Ectodermal cell (in vitro differentiated cells): ENCODE results near the gene FAT4.

Source experiments
- H3K27ac ChIP-seq: 2 replicates; pipeline ENCODE4 v1.7.0; 2013; ENCODE audit warnings: mild to moderate bottlenecking, low read depth, low read length; ENCODE audit not compliant: insufficient read depth, poor library complexity, severe bottlenecking
- H3K27me3 ChIP-seq: 2 replicates; pipeline ENCODE4 v1.7.0; 2013; ENCODE audit warnings: mild to moderate bottlenecking, low read length; ENCODE audit not compliant: insufficient read depth, control insufficient read depth, poor library complexity, severe bottlenecking
- H3K36me3 ChIP-seq: one replicate; pipeline ENCODE4 v1.7.0; 2013; ENCODE audit warnings: low read length; ENCODE audit not compliant: control insufficient read depth, insufficient read depth
- H3K4me1 ChIP-seq: one replicate; pipeline ENCODE4 v1.7.0; 2013; ENCODE audit warnings: low read length; ENCODE audit not compliant: control insufficient read depth, insufficient read depth
- H3K4me3 ChIP-seq: 2 replicates; pipeline ENCODE4 v1.7.0; 2013; ENCODE audit warnings: low read depth, low read length, control low read depth; ENCODE audit not compliant: insufficient read depth
- H3K9me3 ChIP-seq: 2 replicates; pipeline ENCODE4 v1.7.0; 2013; ENCODE audit warnings: mild to moderate bottlenecking, low read length, moderate library complexity; ENCODE audit not compliant: control insufficient read depth
- WGBS, 2 experiments: methylation state at CpG; one replicate each; pipeline ENCODE4 v1.1.7; 2013; ENCODE audit warnings: missing lambda C conversion rate in 2 of 2; 5-methylcytosine and 5-hydroxymethylcytosine counted together

FAT4 gene

GRCh38 chr4:125316791-125317524, 2.2 kb downstream of the FAT4 start:
- 1% methylated on average over 66 of the region's 66 CpGs for WGBS, 2 experiments
- Histone ChIP-seq H3K27me3 (peaks cover 9% of the 10 kb centered on the region), H3K4me3 (peak overlapping the region; percentile 81), H3K4me1 (no peaks in the 10 kb centered on the region), H3K9me3 (no peaks in the 10 kb centered on the region), H3K36me3 (peaks cover 7% of the 10 kb centered on the region), H3K27ac (no peak overlapping the region)

GRCh38 chr4:125317525-125317877, 2.7 kb downstream of the FAT4 start:
- H3K4me3 ChIP-seq = peak overlapping the region; percentile 81
- no peak overlapping the region for H3K27ac ChIP-seq
- 8 to 9% methylated on average over 23 of the region's 23 CpGs for WGBS, 2 experiments
- no peaks in the 10 kb centered on the region for H3K9me3 ChIP-seq
- no peaks in the 10 kb centered on the region for H3K4me1 ChIP-seq
- H3K27me3 ChIP-seq = peaks cover 9% of the 10 kb centered on the region
- H3K36me3 ChIP-seq = peaks cover 7% of the 10 kb centered on the region

GRCh38 chr4:125319311-125319710, 4.6 kb downstream of the FAT4 start:
- Histone ChIP-seq H3K4me1 (peaks cover 3% of the 10 kb centered on the region), H3K4me3 (no peak overlapping the region), H3K27me3 (peaks cover 9% of the 10 kb centered on the region), H3K9me3 (no peaks in the 10 kb centered on the region), H3K27ac (no peak overlapping the region), H3K36me3 (peaks cover 7% of the 10 kb centered on the region)
- WGBS, 2 experiments = 94 to 98% methylated on average over 2 of the region's 2 CpGs

- Histone ChIP-seq H3K36me3 (peaks cover 7% of the 10 kb centered on the region), H3K27ac (no peak overlapping the region), H3K4me1 (peaks cover 5% of the 10 kb centered on the region), H3K27me3 (peaks cover 2% of the 10 kb centered on the region), H3K9me3 (no peaks in the 10 kb centered on the region), H3K4me3 (no peak overlapping the region)
These were observed 7.1 kb downstream of the FAT4 start for GRCh38 chr4:125321709-125322365.

- 100% methylated on average over 1 of the region's 1 CpG; no CpG with 5 or more reads in 1 of the 2 experiments for WGBS, 2 experiments
These were observed 7.6 kb downstream of the FAT4 start for GRCh38 chr4:125322366-125322730.

GRCh38 chr4:125323654-125324053, 8.9 kb downstream of the FAT4 start:
- Histone ChIP-seq H3K4me3 (peak overlapping the region; percentile 2), H3K9me3 (no peaks in the 10 kb centered on the region), H3K36me3 (peaks cover 5% of the 10 kb centered on the region), H3K4me1 (peaks cover 5% of the 10 kb centered on the region), H3K27ac (no peak overlapping the region), H3K27me3 (no peaks in the 10 kb centered on the region)
- 53 to 72% methylated on average over 2 to 3 of the region's 3 CpGs for WGBS, 2 experiments

More at GRCh38 chr4:125322366-125322730, 7.6 kb downstream of the FAT4 start:
- Histone ChIP-seq H3K36me3 (peaks cover 7% of the 10 kb centered on the region), H3K4me3 (no peak overlapping the region), H3K27me3 (no peaks in the 10 kb centered on the region), H3K9me3 (no peaks in the 10 kb centered on the region), H3K4me1 (peaks cover 5% of the 10 kb centered on the region), H3K27ac (no peak overlapping the region)

- no peak overlapping the region for H3K27ac ChIP-seq
- H3K4me1 ChIP-seq = peaks cover 5% of the 10 kb centered on the region
- no peaks in the 10 kb centered on the region for H3K36me3 ChIP-seq
- H3K4me3 ChIP-seq = no peak overlapping the region
- 100% methylated on average over 1 of the region's 1 CpG; no CpG with 5 or more reads in 1 of the 2 experiments for WGBS, 2 experiments
- H3K9me3 ChIP-seq = no peaks in the 10 kb centered on the region
- H3K27me3 ChIP-seq = no peaks in the 10 kb centered on the region
These were observed 11.0 kb downstream of the FAT4 start for GRCh38 chr4:125325733-125326132.

GRCh38 chr4:125331116-125331515, 16.4 kb downstream of the FAT4 start:
- Histone ChIP-seq H3K4me3 (no peak overlapping the region), H3K4me1 (no peaks in the 10 kb centered on the region), H3K36me3 (no peaks in the 10 kb centered on the region), H3K27ac (no peak overlapping the region), H3K9me3 (no peaks in the 10 kb centered on the region), H3K27me3 (no peaks in the 10 kb centered on the region)
- WGBS, 2 experiments = 85 to 100% methylated on average over 1 of the region's 2 CpGs

- Histone ChIP-seq H3K4me1 (no peaks in the 10 kb centered on the region), H3K27ac (no peak overlapping the region), H3K27me3 (no peaks in the 10 kb centered on the region), H3K36me3 (no peaks in the 10 kb centered on the region), H3K4me3 (no peak overlapping the region), H3K9me3 (no peaks in the 10 kb centered on the region)
- 94% methylated on average over 1 of the region's 1 CpG; no CpG with 5 or more reads in 1 of the 2 experiments for WGBS, 2 experiments
These were observed 20.2 kb downstream of the FAT4 start for GRCh38 chr4:125334926-125335325.

- Histone ChIP-seq H3K9me3 (no peaks in the 10 kb centered on the region), H3K4me1 (no peaks in the 10 kb centered on the region), H3K27me3 (no peaks in the 10 kb centered on the region), H3K27ac (no peak overlapping the region), H3K36me3 (no peaks in the 10 kb centered on the region), H3K4me3 (no peak overlapping the region)
- WGBS, 2 experiments = 86 to 92% methylated on average over 4 of the region's 4 CpGs
These were observed 24.1 kb downstream of the FAT4 start for GRCh38 chr4:125338814-125339213.
